ENCODE measurements around the gene H2BK1.

The H2BK1 gene

DNA sequence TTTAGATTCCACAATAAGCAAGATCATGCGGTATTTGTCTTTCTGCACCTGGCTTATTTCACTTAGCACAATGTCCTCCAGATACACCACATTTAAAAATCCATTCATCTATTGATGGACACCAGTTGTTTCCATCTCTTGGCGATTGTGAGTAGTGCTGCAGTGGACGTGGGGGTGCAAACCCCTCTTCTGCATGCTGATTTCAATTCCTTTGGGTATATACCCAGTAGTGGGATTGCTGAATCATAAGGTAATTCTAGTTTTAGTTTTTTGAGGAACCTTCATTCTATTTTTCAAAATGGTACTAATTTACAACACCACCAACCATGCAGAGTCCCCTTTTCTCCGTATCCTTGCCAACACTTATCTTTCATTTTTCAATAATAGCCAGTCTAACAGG, 21.2 kb downstream of the H2BK1 start:
- no peak for DNase-seq (ENCODE audit: low read depth)
- TF ChIP-seq, protein P1, sequence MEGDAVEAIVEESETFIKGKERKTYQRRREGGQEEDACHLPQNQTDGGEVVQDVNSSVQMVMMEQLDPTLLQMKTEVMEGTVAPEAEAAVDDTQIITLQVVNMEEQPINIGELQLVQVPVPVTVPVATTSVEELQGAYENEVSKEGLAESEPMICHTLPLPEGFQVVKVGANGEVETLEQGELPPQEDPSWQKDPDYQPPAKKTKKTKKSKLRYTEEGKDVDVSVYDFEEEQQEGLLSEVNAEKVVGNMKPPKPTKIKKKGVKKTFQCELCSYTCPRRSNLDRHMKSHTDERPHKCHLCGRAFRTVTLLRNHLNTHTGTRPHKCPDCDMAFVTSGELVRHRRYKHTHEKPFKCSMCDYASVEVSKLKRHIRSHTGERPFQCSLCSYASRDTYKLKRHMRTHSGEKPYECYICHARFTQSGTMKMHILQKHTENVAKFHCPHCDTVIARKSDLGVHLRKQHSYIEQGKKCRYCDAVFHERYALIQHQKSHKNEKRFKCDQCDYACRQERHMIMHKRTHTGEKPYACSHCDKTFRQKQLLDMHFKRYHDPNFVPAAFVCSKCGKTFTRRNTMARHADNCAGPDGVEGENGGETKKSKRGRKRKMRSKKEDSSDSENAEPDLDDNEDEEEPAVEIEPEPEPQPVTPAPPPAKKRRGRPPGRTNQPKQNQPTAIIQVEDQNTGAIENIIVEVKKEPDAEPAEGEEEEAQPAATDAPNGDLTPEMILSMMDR (IDR thresholded peaks at IDR 0.05; ENCODE audit: control insufficient read depth, insufficient read depth, low read depth, low read length, missing control alignments): no peak
- H3K4me3 ChIP-seq (ENCODE audit: control insufficient read depth, low read depth, low read length): no peak overlapping the region

DNA sequence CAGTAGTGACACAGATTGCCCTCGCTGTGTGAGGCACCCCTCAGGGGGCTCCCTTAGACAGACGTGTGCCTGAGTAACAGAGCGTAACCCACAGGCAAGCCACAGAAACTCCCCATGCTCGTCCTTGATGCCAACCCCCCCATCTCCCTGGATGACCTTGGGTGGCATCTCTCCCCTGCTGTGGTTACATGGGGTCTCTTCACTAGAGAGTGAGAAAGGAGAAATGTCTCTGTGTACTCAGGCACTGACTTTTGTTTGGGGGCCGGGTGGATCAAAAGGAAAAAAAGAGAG, 22.1 kb downstream of the H2BK1 start:
- TF ChIP-seq, protein P1 (IDR thresholded peaks at IDR 0.05; ENCODE audit: control insufficient read depth, insufficient read depth, low read depth, low read length, missing control alignments): no peak
- DNase-seq (ENCODE audit: low read depth): no peak
- H3K4me3 ChIP-seq (ENCODE audit: control insufficient read depth, low read depth, low read length): no peak overlapping the region

DNA sequence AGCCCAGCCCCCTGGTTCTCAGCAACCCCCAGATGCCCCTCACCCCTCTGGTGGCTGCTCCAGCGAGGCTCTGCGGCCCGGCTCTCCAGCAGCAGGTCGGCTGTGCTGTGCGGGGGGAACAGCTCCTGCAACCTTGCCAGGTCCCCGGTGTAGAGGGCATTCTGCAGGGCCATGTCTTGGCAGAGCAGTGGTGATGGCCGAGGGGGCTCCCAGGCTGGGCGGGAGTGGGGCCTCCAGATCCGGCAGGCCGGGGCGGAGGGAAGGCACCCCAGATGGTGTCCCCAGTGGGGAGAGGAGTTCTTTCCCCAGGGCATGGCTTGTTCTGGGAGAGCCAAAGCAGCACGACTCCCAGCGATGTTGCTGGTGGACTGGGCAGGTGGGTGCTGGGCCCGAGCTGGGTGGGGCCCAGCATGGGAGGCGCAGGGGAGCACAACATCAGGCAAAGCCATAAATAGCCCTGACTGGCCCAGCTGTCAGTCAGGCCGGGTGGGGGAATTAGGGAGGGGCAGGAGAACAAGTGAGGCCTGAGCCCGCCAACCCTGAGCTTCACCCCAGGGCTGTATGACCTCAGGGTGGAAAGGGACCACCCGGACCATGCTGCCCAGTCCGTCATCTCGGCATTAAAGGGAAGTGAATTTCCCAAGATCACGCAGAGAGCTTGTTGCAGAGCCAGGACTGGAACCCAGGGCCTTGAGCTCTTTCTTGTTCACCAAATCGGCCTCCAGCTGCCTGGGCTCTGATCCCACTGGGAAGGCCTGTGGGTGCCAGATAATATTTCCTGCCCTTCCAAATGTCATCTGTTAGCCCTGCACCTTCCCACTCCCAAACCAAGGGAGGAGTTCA, 22.7 kb downstream of the H2BK1 start:
- H3K4me3 ChIP-seq (ENCODE audit: control insufficient read depth, low read depth, low read length): no peak overlapping the region
- DNase-seq (ENCODE audit: low read depth): no peak
- TF ChIP-seq, protein P1 (IDR thresholded peaks at IDR 0.05; ENCODE audit: control insufficient read depth, insufficient read depth, low read depth, low read length, missing control alignments): no peak

DNA sequence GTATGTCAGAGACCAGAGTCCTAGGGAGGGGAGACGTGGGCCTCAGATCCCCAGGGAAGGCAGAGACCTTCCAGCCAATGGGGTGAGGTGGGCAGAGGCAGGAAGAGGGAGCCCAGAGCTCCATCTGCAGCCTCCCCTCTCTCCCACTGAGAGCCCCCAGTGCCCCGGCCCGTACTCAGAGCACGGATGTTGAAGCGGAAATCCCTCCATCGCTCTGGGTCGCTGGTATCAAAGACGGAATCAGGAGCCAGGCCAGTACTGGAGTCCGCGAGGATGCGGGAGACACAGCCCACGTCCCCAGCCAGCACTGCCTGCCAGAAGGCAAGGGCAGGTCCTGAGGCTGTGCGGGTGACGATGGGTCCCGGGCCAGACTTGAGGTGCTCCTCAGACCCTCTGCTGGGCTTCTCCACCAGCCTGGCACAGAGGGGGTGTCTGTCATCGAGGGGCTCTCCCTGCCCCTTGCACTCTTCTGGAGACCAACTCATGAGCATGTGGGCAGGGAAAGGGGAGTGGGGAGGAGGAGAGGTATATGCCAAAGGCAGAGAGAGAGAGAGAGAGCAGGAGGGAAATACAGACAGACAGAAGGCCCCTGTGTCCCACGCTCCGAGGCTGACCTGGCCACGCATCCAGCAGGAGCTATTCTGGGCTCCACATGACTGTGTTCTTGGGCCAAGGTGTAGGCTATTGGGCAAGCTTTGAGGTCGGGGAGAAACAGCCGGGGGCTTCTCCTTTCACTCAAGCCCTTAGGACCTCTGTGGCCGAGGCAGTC, 23.5 kb downstream of the H2BK1 start, which contains the start of gene ASB10:
ASB10 (minus strand) TSS at position 611 of the 769 bp plus-strand sequence; CDS start at position 491, 120 bp downstream.
- DNase-seq (ENCODE audit: low read depth): no peak
- TF ChIP-seq, protein P1 (IDR thresholded peaks at IDR 0.05; ENCODE audit: control insufficient read depth, insufficient read depth, low read depth, low read length, missing control alignments): no peak

DNA sequence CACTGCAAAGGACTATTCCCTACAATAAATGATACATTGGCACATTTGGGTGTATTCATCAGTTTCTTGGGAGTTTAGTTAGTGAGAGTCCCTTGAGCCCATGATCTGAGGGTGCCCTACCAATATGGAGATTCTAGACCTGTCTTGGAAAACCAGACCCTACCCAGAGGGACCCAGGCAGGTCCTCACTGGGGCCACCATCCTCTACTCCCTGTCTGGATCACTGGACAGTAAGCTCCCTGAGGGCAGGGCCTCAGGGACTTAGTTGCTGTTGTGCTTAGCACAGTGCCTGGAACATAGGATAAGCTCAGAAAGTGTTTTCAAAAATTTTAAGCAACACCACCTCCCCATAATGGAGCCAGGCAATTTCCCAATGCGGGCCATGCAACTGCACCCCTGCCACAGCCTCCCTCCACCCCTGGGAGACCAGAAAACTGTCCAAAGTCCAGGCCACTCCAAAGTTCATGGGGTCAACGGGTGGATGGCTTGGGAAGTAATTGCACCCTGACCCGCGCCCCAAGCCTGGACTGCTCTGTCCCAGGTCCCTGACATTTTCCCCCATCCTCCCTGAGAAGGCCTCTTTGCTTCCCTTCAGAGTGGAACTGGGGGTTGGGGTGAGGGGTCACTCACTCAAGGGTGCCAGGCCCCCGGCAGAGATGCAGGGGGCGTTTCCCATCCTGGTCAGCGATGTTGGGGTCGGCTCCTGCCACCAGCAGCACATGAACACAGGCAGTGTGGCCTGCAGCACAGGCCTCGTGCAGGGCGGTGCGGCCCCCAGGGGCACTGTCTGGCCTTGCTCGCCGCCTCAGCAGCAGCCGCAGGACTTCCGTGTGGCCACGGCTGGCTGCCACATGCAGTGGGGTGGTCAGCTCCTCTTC, 24.3 kb downstream of the H2BK1 start:
- no peak for DNase-seq (ENCODE audit: low read depth)
- no peak overlapping the region for H3K4me3 ChIP-seq (ENCODE audit: control insufficient read depth, low read depth, low read length)
- TF ChIP-seq, protein P1 (IDR thresholded peaks at IDR 0.05; ENCODE audit: control insufficient read depth, insufficient read depth, low read depth, low read length, missing control alignments): no peak

More for the DNA sequence above, 23.5 kb downstream of the H2BK1 start, which contains the start of gene ASB10:
- H3K4me3 ChIP-seq (ENCODE audit: control insufficient read depth, low read depth, low read length): no peak within 1 kb of the TSS

DNA sequence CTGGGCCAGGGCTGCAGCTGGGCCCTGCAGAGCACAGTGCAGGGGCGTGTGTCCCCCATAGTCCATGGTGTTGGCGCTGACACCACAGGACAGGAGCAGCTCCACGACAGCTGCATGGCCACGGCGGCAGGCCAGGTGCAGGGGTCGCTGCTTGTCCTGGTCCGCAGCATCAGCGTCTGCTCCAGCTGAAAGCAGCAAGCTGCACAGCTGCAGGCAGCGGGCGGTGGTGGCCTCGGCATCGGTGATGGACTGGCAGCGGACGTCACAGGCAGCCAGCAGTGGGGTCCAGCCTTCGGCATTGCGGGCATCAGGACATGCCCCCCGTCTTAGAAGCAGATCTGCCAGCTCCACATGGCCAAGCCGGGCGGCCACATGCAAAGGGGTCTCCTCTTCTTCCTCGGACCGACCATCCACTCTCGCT, 29.3 kb downstream of the H2BK1 start:
- no peak for DNase-seq (ENCODE audit: low read depth)
- TF ChIP-seq, protein P1 (IDR thresholded peaks at IDR 0.05; ENCODE audit: control insufficient read depth, insufficient read depth, low read depth, low read length, missing control alignments): no peak
- H3K4me3 ChIP-seq (ENCODE audit: control insufficient read depth, low read depth, low read length): no peak overlapping the region

Measured in AG09309 (cell line).